Measurements from ENCODE around the gene PRKG1. TPM values are rescaled to one million over a fixed set of nuclear protein-coding genes. Genes with fewer than 3 reads are reported as not detected.

Gene PRKG1
- total RNA-seq, 1 experiment from 2014 or later, result 10.4 TPM

DNA sequence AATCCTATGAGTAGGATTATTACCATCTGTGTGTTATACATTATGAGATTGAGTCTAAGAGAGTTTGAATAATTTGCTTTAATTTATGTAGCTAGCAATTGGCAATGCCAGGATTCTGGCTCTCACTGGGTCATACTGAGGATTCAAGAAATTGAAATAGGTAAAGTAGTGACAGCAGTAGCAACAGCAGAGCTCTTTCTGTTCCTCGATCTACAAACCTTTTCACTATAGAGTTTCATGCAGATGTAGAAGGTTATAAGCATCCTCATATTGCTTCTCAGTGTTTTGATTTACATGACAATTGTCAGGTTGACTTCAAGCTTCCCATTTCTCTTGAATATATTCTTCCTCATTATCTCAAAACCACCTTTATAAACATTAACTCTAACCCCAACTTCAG is 919.2 kb downstream of the PRKG1 start:
- Histone ChIP-seq H3K27me3 (ENCODE audit: insufficient read depth, low read length) (no peaks in the 10 kb centered on the region), H2BK20ac (ENCODE audit: low read depth, low read length, poor library complexity, severe bottlenecking) (no peak overlapping the region), H4K91ac (ENCODE audit: insufficient read length, low read depth, low read length) (no peak overlapping the region), H3K23ac (ENCODE audit: insufficient read length, low read depth, low read length) (no peak overlapping the region), H3K23me2 (ENCODE audit: insufficient read length, low read depth, low read length, poor library complexity, severe bottlenecking) (no peaks in the 10 kb centered on the region), H2AK5ac (ENCODE audit: insufficient read length, low read length) (no peak overlapping the region), H3K9ac (ENCODE audit: extremely low read depth, insufficient read length, low read length) (no peak overlapping the region), H3K4me2 (ENCODE audit: insufficient read depth, insufficient read length, low read length) (no peak overlapping the region), H2BK15ac (ENCODE audit: low read depth, low read length) (no peak overlapping the region), H2BK120ac (ENCODE audit: low read depth, low read length, poor library complexity, severe bottlenecking) (no peak overlapping the region), H3K4me1 (ENCODE audit: insufficient read depth, low read length) (0 out of 2 replicates have a peak, but pooled peaks cover 2% of the 10 kb centered on the region), H3K14ac (ENCODE audit: insufficient read depth, low read length) (no peak overlapping the region), H4K5ac (ENCODE audit: insufficient read length, low read depth, low read length) (no peak overlapping the region), H3K79me1 (ENCODE audit: insufficient read depth, low read depth, low read length, poor library complexity, severe bottlenecking) (no peaks in the 10 kb centered on the region), H3K18ac (ENCODE audit: insufficient read length, low read depth, low read length) (no peak overlapping the region), H3K9me3 (ENCODE audit: control insufficient read depth, low read depth, low read length) (no peaks in the 10 kb centered on the region), H4K8ac (replicated peaks; ENCODE audit: insufficient read length, low read depth, low read length) (no peak overlapping the region), H3K56ac (ENCODE audit: insufficient read length, low read depth, low read length) (no peak overlapping the region), H2BK5ac (ENCODE audit: insufficient read length, low read length) (no peak overlapping the region), H3T11ph (ENCODE audit: low read length) (no peak overlapping the region), H3K79me2 (ENCODE audit: insufficient read depth, low read length) (no peaks in the 10 kb centered on the region), H3K27ac (ENCODE audit: insufficient read length, low read depth, low read length) (no peak overlapping the region), H4K20me1 (ENCODE audit: control insufficient read depth, insufficient read depth, insufficient read length) (no peaks in the 10 kb centered on the region), H2AFZ (ENCODE audit: low read length) (no peak overlapping the region), H3K4ac (ENCODE audit: low read depth, low read length) (no peak overlapping the region), H2BK12ac (ENCODE audit: insufficient read length, low read depth, low read length) (no peak overlapping the region)
- H3K27me3 Mint-ChIP-seq (ENCODE audit: low read depth), result no peaks in the 10 kb centered on the region
- no peak overlapping the region for H3K4me3 Mint-ChIP-seq
- no peaks in the 10 kb centered on the region for H3K9me3 Mint-ChIP-seq
- no peaks in the 10 kb centered on the region for H3K36me3 Mint-ChIP-seq (ENCODE audit: insufficient read depth in 1 of 3, low read depth in 3 of 3)
- peaks cover 5 to 7% of the 10 kb centered on the region in 2 experiments for H3K4me1 Mint-ChIP-seq
- no CpG with 5 or more reads among the region's 1 CpG for WGBS (ENCODE audit: extremely low coverage, insufficient read length, low lambda C conversion rate)
- DNase-seq, result no peak
- H3K27ac Mint-ChIP-seq, result no peak overlapping the region
- TF ChIP-seq, protein P1, sequence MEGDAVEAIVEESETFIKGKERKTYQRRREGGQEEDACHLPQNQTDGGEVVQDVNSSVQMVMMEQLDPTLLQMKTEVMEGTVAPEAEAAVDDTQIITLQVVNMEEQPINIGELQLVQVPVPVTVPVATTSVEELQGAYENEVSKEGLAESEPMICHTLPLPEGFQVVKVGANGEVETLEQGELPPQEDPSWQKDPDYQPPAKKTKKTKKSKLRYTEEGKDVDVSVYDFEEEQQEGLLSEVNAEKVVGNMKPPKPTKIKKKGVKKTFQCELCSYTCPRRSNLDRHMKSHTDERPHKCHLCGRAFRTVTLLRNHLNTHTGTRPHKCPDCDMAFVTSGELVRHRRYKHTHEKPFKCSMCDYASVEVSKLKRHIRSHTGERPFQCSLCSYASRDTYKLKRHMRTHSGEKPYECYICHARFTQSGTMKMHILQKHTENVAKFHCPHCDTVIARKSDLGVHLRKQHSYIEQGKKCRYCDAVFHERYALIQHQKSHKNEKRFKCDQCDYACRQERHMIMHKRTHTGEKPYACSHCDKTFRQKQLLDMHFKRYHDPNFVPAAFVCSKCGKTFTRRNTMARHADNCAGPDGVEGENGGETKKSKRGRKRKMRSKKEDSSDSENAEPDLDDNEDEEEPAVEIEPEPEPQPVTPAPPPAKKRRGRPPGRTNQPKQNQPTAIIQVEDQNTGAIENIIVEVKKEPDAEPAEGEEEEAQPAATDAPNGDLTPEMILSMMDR (conservative IDR thresholded peaks at IDR 0.05), result no peak

Data from H9 (cell line).